Renal cortex interstitium (tissue), 11 donors: ENCODE results near the gene CBARP. TPM values are rescaled to one million over a fixed set of nuclear protein-coding genes. Genes with fewer than 3 reads are reported as not detected.

Experiments used
- DNase-seq, 11 donors: peaks; one replicate each; pipeline ENCODE4 v3.0.0-alpha.2; 2013; ENCODE audit warnings: low read depth in 9 of 11, low spot score in 4 of 11; ENCODE audit errors: extremely low read depth in 1 of 11
- polyA plus RNA-seq, 3 donors: library from polyadenylated mRNA; unstranded; fragments of 120-200 nt; gene quantifications; one replicate each; pipeline ENCODE4 v1.2.1, GENCODE V29; 2013; ENCODE audit not compliant: insufficient read length in 3 of 3

CBARP gene
- polyA plus RNA-seq, 3 donors: 1.5 to 8.7 (median 2.0) TPM

- DNase-seq: no peak
Observed at GRCh38 chr19:1256646-1257474, 19.1 kb upstream of the CBARP start.

- no peak for DNase-seq
Observed at GRCh38 chr19:1255186-1256161, 17.7 kb upstream of the CBARP start.

- no peak for DNase-seq
Observed at GRCh38 chr19:1254530-1255185, 16.9 kb upstream of the CBARP start.

- DNase-seq: no peak
Observed at GRCh38 chr19:1254081-1254527, 16.3 kb upstream of the CBARP start.

GRCh38 chr19:1253514-1254080 is 15.8 kb upstream of the CBARP start:
- DNase-seq: no peak

GRCh38 chr19:1252821-1253513 is 15.2 kb upstream of the CBARP start:
- no peak for DNase-seq

- no peak for DNase-seq
Observed at GRCh38 chr19:1252221-1252820, 14.5 kb upstream of the CBARP start.

GRCh38 chr19:1251330-1252220 is 13.8 kb upstream of the CBARP start:
- DNase-seq: no peak

GRCh38 chr19:1250437-1251260 is 12.8 kb upstream of the CBARP start:
- DNase-seq: peak in 1 of 11 donors; percentile 70

GRCh38 chr19:1249990-1250436 is 12.2 kb upstream of the CBARP start:
- DNase-seq: no peak

GRCh38 chr19:1249298-1249989 is 11.6 kb upstream of the CBARP start:
- DNase-seq: peak in 10 of 11 donors; percentile 93 to 96 (median 95)

GRCh38 chr19:1248786-1249297 is 11.0 kb upstream of the CBARP start:
- DNase-seq: peak in 2 of 11 donors; percentile 78 to 82

- peak in 1 of 11 donors; percentile 73 for DNase-seq
Observed at GRCh38 chr19:1248139-1248785, 10.5 kb upstream of the CBARP start, which contains the start of gene MIDN. MIDN (plus strand) TSS chr19:1248583; CDS start chr19:1250297, 1,714 bp downstream.

GRCh38 chr19:1247748-1248138 is 9.9 kb upstream of the CBARP start:
- no peak for DNase-seq
